PC-9 (cell line): Measurements from ENCODE around the gene NSMCE4A. TPM values are rescaled to one million over a fixed set of nuclear protein-coding genes. Genes with fewer than 3 reads are reported as not detected.

ENCODE experiments used
- BruUV-seq: library from RNA; stranded (reverse); fragments of 400-500 nt; replicated peaks from 2 replicates; lab custom pipeline; 2021; lab: Mats Ljungman, UMichigan
- CTCF ChIA-PET: fragments of 300-600 bp; sonication (Branson Sonifier 250); formaldehyde crosslinking; loops from one replicate; lab custom pipeline; 2022; ENCODE audit warnings: antibody characterized with exemption; lab: Charles Lee
- POLR2A ChIA-PET: fragments of 300-600 bp; sonication (Branson Sonifier 250); formaldehyde crosslinking; loops from one replicate; lab custom pipeline; 2022; ENCODE audit warnings: antibody characterized with exemption; ENCODE audit not compliant: unreplicated experiment; lab: Charles Lee
- DNase-seq, 2 experiments: peaks; one replicate each; pipeline versions ENCODE4 v3.0.0 to v3.0.0-alpha.2; 2015 to 2022; ENCODE audit warnings: mixed read lengths in 1 of 2
- H2AFZ ChIP-seq: fragments of 200-600 bp; sonication (generic); 2 replicates; pipeline ENCODE4 v1.8.1; 2017; ENCODE audit warnings: antibody characterized with exemption
- H3F3A ChIP-seq: fragments of 200-600 bp; sonication (generic); 2 replicates; pipeline ENCODE4 v1.8.1; 2017; ENCODE audit warnings: antibody characterized with exemption, mild to moderate bottlenecking, low read depth; ENCODE audit not compliant: insufficient read depth
- H3K27ac ChIP-seq: fragments of 200-600 bp; sonication (generic); 2 replicates; pipeline ENCODE4 v1.6.1; 2016; ENCODE audit warnings: mixed run types
- H3K27me3 ChIP-seq: fragments of 200-600 bp; sonication (generic); 2 replicates; pipeline ENCODE4 v1.6.1; 2016; ENCODE audit warnings: low read depth, mixed run types; ENCODE audit not compliant: insufficient read depth
- H3K36me3 ChIP-seq: fragments of 200-600 bp; sonication (generic); 2 replicates; pipeline ENCODE4 v1.6.1; 2016; ENCODE audit warnings: low read depth, mixed run types
- H3K4me1 ChIP-seq: fragments of 200-600 bp; sonication (generic); replicated peaks from 2 replicates; pipeline ENCODE4 v1.6.1; 2016; ENCODE audit warnings: mixed run types; ENCODE audit not compliant: insufficient read depth
- H3K4me2 ChIP-seq: fragments of 200-600 bp; sonication (generic); 2 replicates; pipeline ENCODE4 v1.6.1; 2017; ENCODE audit warnings: mixed run types
- H3K4me3 ChIP-seq: fragments of 200-600 bp; sonication (generic); 2 replicates; pipeline ENCODE4 v1.6.1; 2016; ENCODE audit warnings: mixed run types
- H3K79me2 ChIP-seq: fragments of 200-600 bp; sonication (generic); 2 replicates; pipeline ENCODE4 v1.6.1; 2017; ENCODE audit warnings: low read depth, mixed run types
- H3K9me2 ChIP-seq: fragments of 200-600 bp; sonication (generic); 2 replicates; pipeline ENCODE4 v1.8.1; 2017; ENCODE audit warnings: mild to moderate bottlenecking; ENCODE audit not compliant: insufficient read depth
- H3K9me3 ChIP-seq: fragments of 200-600 bp; sonication (generic); 2 replicates; pipeline ENCODE4 v1.8.1; 2016; ENCODE audit warnings: low read depth; ENCODE audit not compliant: insufficient read depth
- H4K20me1 ChIP-seq: fragments of 200-600 bp; sonication (generic); 2 replicates; pipeline ENCODE4 v1.8.1; 2017; ENCODE audit not compliant: insufficient read depth
- CTCF ChIP-seq: fragments of 200-600 bp; sonication (generic); conservative IDR thresholded peaks from 2 replicates; pipeline ENCODE4 v1.6.1; 2017; ENCODE audit warnings: mixed run types, antibody characterized with exemption, mild to moderate bottlenecking, moderate library complexity
- EZH2 ChIP-seq: fragments of 200-600 bp; sonication (generic); IDR thresholded peaks from 2 replicates; pipeline ENCODE4 v1.8.0; 2017; ENCODE audit warnings: antibody characterized with exemption, low read depth
- intact Hi-C: fragments of 100-400 bp; cut with micrococcal nuclease; formaldehyde crosslinking; loops from one replicate; pipeline ENCODE4 v1.10.0; 2022; ENCODE audit not compliant: unreplicated experiment
- total RNA-seq: library from RNA; stranded (reverse); gene quantifications from 2 replicates; pipeline ENCODE4 v1.2.3, GENCODE V29; 2021

Gene NSMCE4A
- total RNA-seq, 1 experiment from 2014 or later: 26.8 TPM

DNA sequence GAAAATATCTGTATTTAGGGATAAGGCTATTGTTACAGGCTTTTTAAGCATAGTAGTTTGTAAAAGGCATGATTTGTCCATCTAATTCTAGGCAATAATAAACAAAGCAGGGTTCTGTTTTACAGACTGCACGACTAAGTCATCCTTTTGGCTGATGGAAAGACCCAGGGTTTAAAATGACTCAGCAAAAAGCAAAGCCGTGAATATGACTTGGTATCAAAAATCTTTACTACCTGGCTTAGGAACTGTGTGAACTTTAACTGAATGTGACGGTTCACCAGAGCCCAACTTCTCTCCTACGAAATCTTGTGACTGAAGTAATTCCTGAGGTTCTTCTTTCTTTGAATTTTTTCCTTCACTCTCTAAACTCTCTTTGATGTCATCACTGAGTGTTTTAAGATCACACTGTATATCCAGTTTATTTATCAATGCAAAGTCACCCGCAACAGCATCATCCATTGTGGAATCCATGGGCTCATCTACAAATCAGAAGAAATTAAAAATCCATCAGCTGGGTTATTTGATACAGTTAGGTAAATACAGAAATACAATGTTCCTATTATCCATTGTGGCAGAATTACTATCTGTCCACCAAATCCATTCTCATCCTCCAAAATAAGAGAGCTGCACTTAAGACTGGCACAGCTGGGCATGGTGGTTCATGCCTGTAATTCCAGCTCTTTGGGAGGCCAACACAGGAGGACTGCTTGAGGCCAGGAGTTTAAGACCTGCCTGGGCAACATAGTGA lies 64.2 kb downstream of the NSMCE4A start:
- Histone ChIP-seq H3K36me3 (no peaks in the 10 kb centered on the region), H3K4me1 (no peaks in the 10 kb centered on the region), H3K9me3 (no peaks in the 10 kb centered on the region), H3K9me2 (no peaks in the 10 kb centered on the region), H3K4me2 (no peak overlapping the region), H3K4me3 (no peak overlapping the region), H4K20me1 (no peaks in the 10 kb centered on the region), H3K79me2 (no peaks in the 10 kb centered on the region), H3K27me3 (no peaks in the 10 kb centered on the region), H3K27ac (no peak overlapping the region; the same call in 1 of the 2 replicates), H3F3A (no peaks in the 10 kb centered on the region), H2AFZ (no peak overlapping the region)
- ChIA-PET CTCF (no interaction called here), POLR2A (no interaction called here)
- no peak for DNase-seq
- no peak for TF ChIP-seq EZH2
- TF ChIP-seq CTCF: no peak
- BruUV-seq: no TSS peak
- intact Hi-C loops: no loop called here

Other genes starting within 250 kb of the NSMCE4A start
- 12.2 and 14.8 TPM in 2 replicates for gene ATE1, start 47.2 kb downstream of the NSMCE4A start, total RNA-seq
- 15.8 and 19.6 TPM in 2 replicates for gene TACC2, start 13.9 kb upstream of the NSMCE4A start, total RNA-seq